ENCODE data around the gene MEAK7.

Gene MEAK7

GRCh38 chr16:84541999-84542817 lies 37.7 kb upstream of the MEAK7 start:
- no peak for TF ChIP-seq POLR2A (IDR thresholded peaks at IDR 0.05; ENCODE audit: low read length)
- no peak for TF ChIP-seq GATA1 (IDR thresholded peaks at IDR 0.05; ENCODE audit: low read depth, low read length)
- no peak for DNase-seq

DNA sequence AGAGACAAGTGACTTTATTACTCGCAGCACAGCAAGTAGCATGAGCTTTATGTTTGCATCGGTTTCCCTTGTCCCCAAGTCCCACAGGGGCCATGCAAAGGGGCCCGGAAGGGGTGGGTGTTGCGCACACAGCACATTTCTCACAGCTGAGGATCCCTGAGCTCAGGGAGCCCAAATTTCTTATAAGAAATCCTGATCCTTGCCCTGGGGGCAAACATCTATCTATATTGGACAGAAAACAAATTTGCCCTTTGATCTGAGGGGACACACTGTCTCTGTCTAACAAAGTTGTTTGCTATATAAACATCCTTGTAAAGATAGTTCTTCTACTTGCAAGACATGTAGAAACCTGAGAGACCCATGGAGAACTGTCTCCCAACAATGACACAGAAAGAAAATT lies 35.7 kb upstream of the MEAK7 start:
- TF ChIP-seq POLR2A (IDR thresholded peaks at IDR 0.05; ENCODE audit: low read length): no peak
- no peak for TF ChIP-seq GATA1 (IDR thresholded peaks at IDR 0.05; ENCODE audit: low read depth, low read length)

GRCh38 chr16:84538222-84538840 lies 33.9 kb upstream of the MEAK7 start:
- no peak for TF ChIP-seq GATA1 (IDR thresholded peaks at IDR 0.05; ENCODE audit: low read depth, low read length)
- no peak for TF ChIP-seq POLR2A (IDR thresholded peaks at IDR 0.05; ENCODE audit: low read length)
- DNase-seq: no peak

More for the DNA sequence above, 35.7 kb upstream of the MEAK7 start:
- DNase-seq: no peak

DNA sequence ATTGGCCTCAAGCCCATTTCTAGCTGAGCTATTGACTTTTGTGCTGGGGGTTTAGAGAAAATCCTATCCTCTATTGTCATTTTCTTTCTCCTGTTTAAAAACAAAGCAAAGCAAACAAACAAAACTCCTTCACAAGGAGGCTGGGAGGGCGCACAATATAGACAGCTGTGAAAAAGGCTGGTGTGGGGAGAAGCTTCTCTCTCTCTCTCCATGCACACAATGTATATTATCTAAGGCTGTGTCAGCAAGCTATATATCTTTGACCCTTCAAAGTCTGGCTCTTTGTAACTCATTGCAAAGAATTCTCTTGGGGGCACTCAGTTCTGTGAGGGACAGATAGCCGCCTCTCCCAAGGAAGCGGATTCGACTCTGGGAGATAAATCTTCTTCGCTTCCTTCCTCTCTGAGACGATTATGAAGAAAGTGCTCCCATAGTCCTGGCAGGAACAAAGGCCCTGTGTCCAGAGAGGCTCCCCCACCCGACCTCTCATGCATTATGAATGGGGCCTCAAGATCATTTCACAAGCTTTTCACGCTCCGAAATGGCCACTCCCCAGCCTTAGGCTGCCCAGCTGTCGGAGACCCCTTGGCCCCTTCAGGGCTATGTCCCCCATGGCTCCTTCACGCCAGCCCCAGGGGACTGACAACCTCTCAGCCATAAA lies 33.2 kb upstream of the MEAK7 start:
- TF ChIP-seq POLR2A (IDR thresholded peaks at IDR 0.05; ENCODE audit: low read length) (no peak), GATA1 (IDR thresholded peaks at IDR 0.05; ENCODE audit: low read depth, low read length) (no peak)
- no peak for DNase-seq

DNA sequence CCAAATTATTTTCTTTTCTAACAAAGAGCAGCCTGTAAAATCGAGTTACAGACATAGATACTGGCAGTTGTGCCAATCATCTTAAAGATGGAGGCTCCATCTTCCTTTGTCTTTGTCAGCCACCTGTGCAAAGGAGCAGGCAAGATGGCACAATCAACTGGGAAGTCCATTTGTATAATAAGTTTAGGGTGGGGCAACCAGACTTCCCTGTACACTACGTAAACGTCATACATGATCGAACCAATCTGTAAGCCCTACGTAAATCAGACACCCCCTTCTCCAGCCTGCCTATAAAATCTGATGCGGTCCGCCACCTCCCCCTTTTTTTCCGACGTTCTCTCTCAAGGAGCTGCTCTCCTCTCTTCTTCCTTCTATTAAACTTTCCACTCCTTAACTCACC lies 31.4 kb upstream of the MEAK7 start:
- no peak for TF ChIP-seq GATA1 (IDR thresholded peaks at IDR 0.05; ENCODE audit: low read depth, low read length)
- no peak for TF ChIP-seq POLR2A (IDR thresholded peaks at IDR 0.05; ENCODE audit: low read length)
- DNase-seq: no peak

DNA sequence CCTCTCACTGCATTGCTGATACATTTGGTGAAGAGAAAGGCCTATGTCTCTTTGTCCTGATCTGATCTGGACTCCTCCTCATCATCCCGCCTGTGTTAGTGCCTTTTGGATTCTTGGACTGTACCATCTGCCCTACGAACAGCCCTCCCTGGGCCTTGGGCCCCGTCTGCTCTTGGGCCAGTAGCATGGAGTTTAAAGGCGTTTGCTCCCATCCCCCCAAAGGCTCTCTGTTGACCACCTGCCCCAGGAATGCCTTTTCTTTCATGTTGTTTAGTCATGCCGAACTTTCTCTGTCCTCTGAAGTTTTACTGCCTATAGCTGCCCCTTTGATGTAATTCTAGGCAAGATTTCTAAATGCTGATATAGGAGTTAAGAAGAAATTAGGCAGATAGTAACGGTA lies 30.9 kb upstream of the MEAK7 start:
- DNase-seq: no peak
- TF ChIP-seq POLR2A (IDR thresholded peaks at IDR 0.05; ENCODE audit: low read length): no peak
- no peak for TF ChIP-seq GATA1 (IDR thresholded peaks at IDR 0.05; ENCODE audit: low read depth, low read length)

DNA sequence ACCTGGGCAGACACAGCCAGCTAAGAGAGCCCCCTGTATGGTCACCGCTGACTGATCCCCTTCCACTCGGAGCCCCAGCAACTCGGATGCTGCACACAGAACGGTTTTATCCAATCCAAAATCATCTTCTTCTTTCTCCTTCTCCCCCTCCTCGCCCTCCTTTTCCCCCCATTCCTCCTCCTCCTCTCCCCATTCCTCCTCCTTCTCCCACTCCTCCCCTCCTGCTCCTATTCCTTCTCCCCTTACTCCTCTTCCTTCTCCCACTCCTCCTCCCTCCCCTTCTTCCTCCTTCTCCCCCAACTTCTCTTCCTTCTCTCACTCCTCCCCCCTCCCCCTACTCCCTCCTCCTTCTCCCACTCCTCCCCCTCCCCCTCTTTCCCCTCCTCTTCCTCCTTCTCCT lies 30.4 kb upstream of the MEAK7 start:
- no peak for TF ChIP-seq POLR2A (IDR thresholded peaks at IDR 0.05; ENCODE audit: low read length)
- TF ChIP-seq GATA1 (IDR thresholded peaks at IDR 0.05; ENCODE audit: low read depth, low read length): no peak
- DNase-seq: no peak

GRCh38 chr16:84532855-84533486 lies 28.5 kb upstream of the MEAK7 start:
- TF ChIP-seq POLR2A (IDR thresholded peaks at IDR 0.05; ENCODE audit: low read length) (no peak), GATA1 (IDR thresholded peaks at IDR 0.05; ENCODE audit: low read depth, low read length) (no peak)
- DNase-seq: no peak

GRCh38 chr16:84532291-84532724 lies 27.8 kb upstream of the MEAK7 start:
- TF ChIP-seq GATA1 (IDR thresholded peaks at IDR 0.05; ENCODE audit: low read depth, low read length) (no peak), POLR2A (IDR thresholded peaks at IDR 0.05; ENCODE audit: low read length) (no peak)
- DNase-seq: no peak

GRCh38 chr16:84531671-84532111 lies 27.2 kb upstream of the MEAK7 start:
- no peak for TF ChIP-seq GATA1 (IDR thresholded peaks at IDR 0.05; ENCODE audit: low read depth, low read length)
- TF ChIP-seq POLR2A (IDR thresholded peaks at IDR 0.05; ENCODE audit: low read length): no peak
- no peak for DNase-seq

DNA sequence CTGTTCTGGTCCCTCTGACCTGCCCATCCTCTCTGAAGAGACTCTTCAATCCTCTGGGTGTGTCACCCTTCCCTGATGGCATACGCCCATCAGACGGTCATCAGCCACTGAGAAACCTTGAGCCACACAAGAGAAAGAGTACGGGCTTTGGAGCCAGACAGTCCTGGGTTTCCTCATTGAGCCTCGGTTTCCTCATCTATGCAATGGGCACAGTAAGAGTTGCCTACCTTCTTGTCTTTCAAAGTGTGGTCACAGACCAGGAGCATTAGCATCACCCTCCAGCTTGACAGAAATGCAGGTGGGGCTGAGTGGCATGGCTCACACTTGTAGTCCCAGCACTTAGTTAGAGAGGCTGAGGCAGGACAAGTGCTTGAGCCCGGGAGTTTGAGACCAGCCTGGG lies 26.1 kb upstream of the MEAK7 start:
- TF ChIP-seq POLR2A (IDR thresholded peaks at IDR 0.05; ENCODE audit: low read length) (no peak), GATA1 (IDR thresholded peaks at IDR 0.05; ENCODE audit: low read depth, low read length) (no peak)
- DNase-seq: no peak

DNA sequence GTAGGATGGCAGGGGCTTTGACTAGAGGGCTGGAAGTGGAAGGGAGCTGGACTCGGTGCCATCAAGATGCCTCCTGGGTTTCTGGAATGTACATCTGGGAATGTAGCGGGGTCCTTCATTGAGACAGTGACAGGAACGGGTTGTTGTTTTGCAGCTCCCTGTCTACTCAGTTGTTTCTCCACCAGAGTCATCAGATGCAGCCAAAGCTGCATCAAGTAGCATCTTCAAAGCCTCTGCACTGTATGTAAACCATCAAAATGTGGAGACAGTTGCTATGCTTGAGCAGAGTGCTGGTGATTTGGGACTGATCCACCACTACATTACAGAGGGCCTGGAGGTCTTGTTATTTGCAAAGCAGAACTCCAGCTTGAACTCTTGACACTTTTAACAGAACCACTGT lies 25.1 kb upstream of the MEAK7 start:
- TF ChIP-seq POLR2A (IDR thresholded peaks at IDR 0.05; ENCODE audit: low read length): no peak
- TF ChIP-seq GATA1 (IDR thresholded peaks at IDR 0.05; ENCODE audit: low read depth, low read length): no peak

DNA sequence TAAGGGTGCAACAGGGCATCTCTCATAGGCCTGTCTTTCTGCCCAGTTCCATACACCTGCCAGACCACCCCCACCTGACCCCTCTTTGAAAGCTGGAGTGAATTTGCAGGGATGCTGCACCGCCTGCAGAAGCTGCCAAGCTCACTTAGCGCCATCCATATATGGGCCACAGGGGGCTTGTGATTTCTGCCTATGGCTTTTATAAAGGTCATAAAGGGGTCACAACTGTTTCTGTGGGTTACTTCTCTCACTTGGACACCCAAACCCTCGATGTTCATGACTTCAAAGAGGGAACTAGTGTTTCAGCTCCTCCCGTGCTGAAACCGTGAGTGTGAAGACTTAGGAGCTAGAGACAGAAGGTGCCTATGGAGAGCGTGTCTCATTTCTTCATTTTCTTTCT lies 23.9 kb upstream of the MEAK7 start:
- DNase-seq: no peak
- TF ChIP-seq GATA1 (IDR thresholded peaks at IDR 0.05; ENCODE audit: low read depth, low read length): no peak
- TF ChIP-seq POLR2A (IDR thresholded peaks at IDR 0.05; ENCODE audit: low read length): no peak

More for the DNA sequence above, 25.1 kb upstream of the MEAK7 start:
- no peak for DNase-seq
